H1 (cell line): ENCODE data around the gene TRDN. TPM values are rescaled to one million over a fixed set of nuclear protein-coding genes. Genes with fewer than 3 reads are reported as not detected.

Experiments used
- CTCF ChIA-PET: fragments of 300-600 bp; sonication (Branson Sonifier 250); formaldehyde crosslinking; loops from one replicate; lab custom pipeline; 2021; ENCODE audit not compliant: partially characterized antibody; lab: Charles Lee
- POLR2A ChIA-PET: fragments of 300-600 bp; sonication (Branson Sonifier 250); formaldehyde crosslinking; loops from one replicate; lab custom pipeline; 2021; ENCODE audit warnings: inconsistent platforms; ENCODE audit not compliant: partially characterized antibody; lab: Charles Lee
- DNase-seq, 2 experiments: peaks; one replicate each; pipeline versions ENCODE4 v3.0.0 to v3.0.0-alpha.2; 2010 to 2022; ENCODE audit warnings: low spot score in 2 of 2, low read depth in 1 of 2, mixed read lengths in 1 of 2
- FAIRE-seq: peaks from 2 replicates; lab custom pipeline; 2011; peaks lifted over from hg19 to GRCh38; lab: Jason Lieb, UNC
- H2AFZ ChIP-seq: 2 replicates; pipeline ENCODE4 v1.8.1; 2012; ENCODE audit warnings: low read length, inconsistent platforms
- H2AK5ac ChIP-seq: 2 replicates; pipeline ENCODE4 v1.6.1; 2013; ENCODE audit warnings: low read depth, low read length
- H2BK120ac ChIP-seq: replicated peaks from 2 replicates; pipeline ENCODE3; 2013; ENCODE audit warnings: low read depth, low read length, inconsistent platforms
- H2BK12ac ChIP-seq: 2 replicates; pipeline ENCODE4 v1.6.1; 2013; ENCODE audit warnings: low read depth, low read length
- H2BK15ac ChIP-seq: 2 replicates; pipeline ENCODE4 v1.6.1; 2013; ENCODE audit warnings: low read length
- H2BK20ac ChIP-seq: 2 replicates; pipeline ENCODE4 v1.6.1; 2013; ENCODE audit warnings: low read length
- H2BK5ac ChIP-seq: 2 replicates; pipeline ENCODE4 v1.6.1; 2013; ENCODE audit warnings: low read depth, low read length
- H3K14ac ChIP-seq: 2 replicates; pipeline ENCODE4 v1.6.1; 2013; ENCODE audit warnings: inconsistent platforms; ENCODE audit not compliant: insufficient read length
- H3K18ac ChIP-seq: 2 replicates; pipeline ENCODE4 v1.6.1; 2013; ENCODE audit warnings: low read length; ENCODE audit errors: extremely low read depth
- H3K23ac ChIP-seq: 2 replicates; pipeline ENCODE4 v1.6.1; 2013; ENCODE audit warnings: inconsistent platforms; ENCODE audit not compliant: insufficient read length
- H3K23me2 ChIP-seq: 2 replicates; pipeline ENCODE4 v1.6.1; 2013; ENCODE audit warnings: low read depth, low read length
- H3K27ac ChIP-seq: 2 replicates; pipeline ENCODE4 v1.6.1; 2011; ENCODE audit warnings: low read depth, low read length, inconsistent platforms
- H3K27me3 ChIP-seq, 4 experiments: replicated peaks in 1 of 4; 1 replicate in 1 of 4; 2 replicates in 3 of 4; pipeline versions ENCODE4 v1.6.1 to v1.8.1; 2011 to 2013; ENCODE audit warnings: low read length in 3 of 4, mild to moderate bottlenecking in 3 of 4, inconsistent platforms in 2 of 4, mixed read lengths in 2 of 4, moderate library complexity in 1 of 4; ENCODE audit not compliant: control insufficient read depth in 3 of 4, insufficient read depth in 3 of 4; ENCODE audit errors: extremely low read depth in 1 of 4
- H3K36me3 ChIP-seq, 4 experiments: 2 replicates each; pipeline versions ENCODE4 v1.6.1 to v1.8.1; 2011 to 2013; ENCODE audit warnings: mild to moderate bottlenecking in 4 of 4, low read length in 3 of 4, moderate library complexity in 2 of 4, control low read depth in 1 of 4, inconsistent platforms in 1 of 4; ENCODE audit not compliant: insufficient read depth in 4 of 4, control insufficient read depth in 2 of 4
- H3K4ac ChIP-seq: replicated peaks from 2 replicates; pipeline ENCODE3; 2013; ENCODE audit warnings: low read length, low read depth, mixed read lengths, inconsistent platforms; ENCODE audit not compliant: insufficient read length
- H3K4me1 ChIP-seq, 4 experiments: replicated peaks in 1 of 4; 1 replicate in 1 of 4; 2 replicates in 3 of 4; pipeline versions ENCODE4 v1.6.1 to v1.8.1; 2011 to 2013; ENCODE audit warnings: low read length in 3 of 4, inconsistent platforms in 2 of 4, mixed read lengths in 1 of 4; ENCODE audit not compliant: insufficient read depth in 4 of 4, control insufficient read depth in 3 of 4
- H3K4me2 ChIP-seq, 2 experiments: 2 replicates each; pipeline versions ENCODE4 v1.6.1 to v1.8.1; 2011 to 2013; ENCODE audit warnings: low read depth in 2 of 2, low read length in 2 of 2, control low read depth in 1 of 2, inconsistent platforms in 1 of 2, mild to moderate bottlenecking in 1 of 2; ENCODE audit not compliant: insufficient read depth in 1 of 2
- H3K4me3 ChIP-seq, 4 experiments: fragments of 200-600, 300-600 bp in 1 of 4; sonication (generic), shearing (Covaris generic), sonication (Bioruptor Twin) in 1 of 4; 2 replicates each; pipeline versions ENCODE4 v1.5.1 to v1.8.1; 2011 to 2016; ENCODE audit warnings: low read length in 4 of 4, low read depth in 3 of 4, control low read depth in 2 of 4, inconsistent platforms in 2 of 4, mild to moderate bottlenecking in 2 of 4, mixed read lengths in 1 of 4, moderate library complexity in 1 of 4; ENCODE audit not compliant: insufficient read depth in 2 of 4; ENCODE audit errors: extremely low read depth in 1 of 4
- H3K56ac ChIP-seq: replicated peaks from 2 replicates; pipeline ENCODE3; 2013; ENCODE audit warnings: low read depth, mild to moderate bottlenecking, mixed read lengths, low read length, inconsistent platforms; ENCODE audit not compliant: insufficient read length
- H3K79me1 ChIP-seq: 2 replicates; pipeline ENCODE4 v1.6.1; 2013; ENCODE audit warnings: low read depth, low read length, control low read depth
- H3K79me2 ChIP-seq, 2 experiments: 2 replicates each; pipeline versions ENCODE4 v1.6.1 to v1.8.1; 2012 to 2013; ENCODE audit warnings: low read length in 2 of 2, mild to moderate bottlenecking in 2 of 2, inconsistent platforms in 1 of 2; ENCODE audit not compliant: insufficient read depth in 2 of 2, control insufficient read depth in 1 of 2
- H3K9ac ChIP-seq, 4 experiments: replicated peaks in 1 of 4; 1 replicate in 1 of 4; 2 replicates in 3 of 4; pipeline versions ENCODE4 v1.6.1 to v1.8.1; 2011 to 2013; ENCODE audit warnings: low read depth in 3 of 4, low read length in 3 of 4, control low read depth in 2 of 4, mild to moderate bottlenecking in 2 of 4, moderate library complexity in 2 of 4, inconsistent platforms in 1 of 4; ENCODE audit errors: extremely low read depth in 1 of 4
- H3K9me3 ChIP-seq, 2 experiments: 2 replicates each; pipeline versions ENCODE4 v1.6.1 to v1.8.1; 2012 to 2013; ENCODE audit warnings: mild to moderate bottlenecking in 2 of 2, moderate library complexity in 2 of 2, control low read depth in 1 of 2, inconsistent platforms in 1 of 2, low read depth in 1 of 2, low read length in 1 of 2, mixed read lengths in 1 of 2; ENCODE audit not compliant: insufficient read depth in 2 of 2
- H4K20me1 ChIP-seq, 2 experiments: replicated peaks in 1 of 2; 2 replicates each; pipeline versions ENCODE3 to v1.8.1; 2011 to 2013; ENCODE audit warnings: inconsistent platforms in 2 of 2, low read length in 2 of 2, mild to moderate bottlenecking in 1 of 2; ENCODE audit not compliant: insufficient read depth in 2 of 2, control insufficient read depth in 1 of 2
- H4K5ac ChIP-seq: 2 replicates; pipeline ENCODE4 v1.6.1; 2013; ENCODE audit warnings: low read length, low read depth, mixed read lengths, inconsistent platforms; ENCODE audit not compliant: insufficient read length
- H4K8ac ChIP-seq: 2 replicates; pipeline ENCODE4 v1.8.0; 2013; ENCODE audit warnings: mild to moderate bottlenecking, moderate library complexity, low read length, inconsistent platforms; ENCODE audit not compliant: insufficient read depth; ENCODE audit errors: extremely low read depth
- H4K91ac ChIP-seq: replicated peaks from 2 replicates; pipeline ENCODE3; 2013; ENCODE audit warnings: low read length, mixed read lengths, inconsistent platforms; ENCODE audit not compliant: insufficient read length
- GTF2F1 ChIP-seq: IDR thresholded peaks from 2 replicates; pipeline ENCODE4 v1.6.1; 2012; ENCODE audit warnings: low read depth, low read length, improper control_type of control experiment, borderline replicate concordance
- JUND ChIP-seq: IDR thresholded peaks from 2 replicates; pipeline ENCODE4 v1.6.1; 2011; ENCODE audit warnings: mild to moderate bottlenecking, improper control_type of control experiment, low read length
- MAX ChIP-seq: IDR thresholded peaks from 2 replicates; pipeline ENCODE4 v1.6.1; 2012; ENCODE audit warnings: inconsistent platforms
- TEAD4 ChIP-seq: IDR thresholded peaks from 2 replicates; pipeline ENCODE4 v1.6.1; 2012; ENCODE audit warnings: low read depth, low read length, inconsistent platforms, mixed read lengths
- USF2 ChIP-seq: IDR thresholded peaks from 2 replicates; pipeline ENCODE4 v1.6.1; 2011; ENCODE audit warnings: low read length, improper control_type of control experiment
- WGBS, 2 experiments: shearing (Covaris generic) in 1 of 2; methylation state at CpG; one replicate each; pipeline versions ENCODE4 v1.1.6 to v1.1.7; 2013 to 2015; ENCODE audit warnings: low lambda C conversion rate in 2 of 2, mixed read lengths in 2 of 2, inconsistent platforms in 1 of 2, low coverage in 1 of 2, missing lambda C conversion rate in 1 of 2; ENCODE audit not compliant: insufficient replicate concordance in 2 of 2, insufficient coverage in 1 of 2, insufficient read length in 1 of 2; ENCODE audit errors: extremely low coverage in 1 of 2, missing lambda C conversion rate in 1 of 2; 5-methylcytosine and 5-hydroxymethylcytosine counted together
- polyA plus RNA-seq, 7 experiments: library from polyadenylated mRNA; depleted of rRNA in 3 of 7; stranded (reverse) in 5 of 7; unstranded in 2 of 7; fragments of >200 nt in 5 of 7; fragments of 200-250 nt in 2 of 7; gene quantifications; 1 replicate in 5 of 7; 2 replicates in 1 of 7; 4 replicates in 1 of 7; pipeline versions ENCODE4 v1.2.1 to v1.2.3, GENCODE V29; 2011 to 2013; ENCODE audit warnings: missing spikeins in 2 of 7, mixed read lengths in 2 of 7
- total RNA-seq: library from RNA; stranded (reverse); fragmentation: NEBNext Ultra II Directional; extraction: Animal tissue kit (Norgen Biotek cat#: 25700); gene quantifications from 2 replicates; pipeline ENCODE4 v1.2.1, GENCODE V29; 2021

Gene TRDN
- total and polyA plus RNA-seq, 2 of the 8 experiments (the other 6 are each of a cell fraction or from before 2014, with no cell fraction given), result 1.6 to 41.6 TPM

GRCh38 chr6:123417535-123417934 is 219.2 kb downstream of the TRDN start:
- no peaks in the 10 kb centered on the region for H4K20me1 ChIP-seq
- H4K5ac ChIP-seq, result no peak overlapping the region
- H2AK5ac ChIP-seq, result no peak overlapping the region
- H4K91ac ChIP-seq, result no peak overlapping the region
- DNase-seq (no peak), FAIRE-seq (no peak)
- H2BK20ac ChIP-seq, result no peak overlapping the region
- peaks cover 0 to 5% (median 2%) of the 10 kb centered on the region in 4 experiments; a peak in 2 of 7 replicates for H3K4me1 ChIP-seq
- H3K36me3 ChIP-seq, result no peaks in the 10 kb centered on the region
- H2BK12ac ChIP-seq, result no peak overlapping the region
- no peak overlapping the region for H3K18ac ChIP-seq
- no peak overlapping the region; a peak in 1 of 7 replicates for H3K9ac ChIP-seq
- TF ChIP-seq GTF2F1 (no peak), TEAD4 (no peak), JUND (no peak), MAX (no peak), USF2 (no peak)
- TF ChIP-seq, all 59 proteins: peak for 0
- Histone ChIP-seq H3K4me2 (peak overlapping the region; percentile 32 to 35; a peak in 2 of 4 replicates), H3K4ac (no peak overlapping the region), H2BK5ac (no peak overlapping the region), H2AFZ (0 out of 2 replicates have a peak overlapping the region, but pooled peaks have one; percentile 58), H3K23me2 (no peaks in the 10 kb centered on the region; the same call in 1 of the 2 replicates), H3K14ac (no peak overlapping the region), H4K8ac (no peak overlapping the region), H3K9me3 (no peaks in the 10 kb centered on the region), H3K79me2 (no peaks in the 10 kb centered on the region), H3K27ac (no peak overlapping the region), H2BK15ac (no peak overlapping the region), H2BK120ac (no peak overlapping the region), H3K79me1 (no peaks in the 10 kb centered on the region), H3K23ac (no peak overlapping the region), H3K27me3 (no peaks in the 10 kb centered on the region), H3K4me3 (no peak overlapping the region), H3K56ac (no peak overlapping the region)
- ChIA-PET POLR2A (no interaction called here), CTCF (interaction anchor here (0.8 to 5.7 kb wide), 10 partner anchors 11 to 1378 kb away, joined by 3 to 56 read pairs (median 4); no protein-coding TSS in a partner anchor)
- 76% methylated on average over 3 of the region's 3 CpGs; no CpG with 5 or more reads in 1 of the 2 experiments for WGBS, 2 experiments
